ENCODE measurements around the gene RPL7A.
"Not testable (repeated sequence)": the region's sequence is repeated elsewhere in the genome, so short reads cannot be mapped to it uniquely, and the experiment has no call there.

Gene RPL7A

GRCh38 chr9:133389025-133389557, 41.1 kb downstream of the RPL7A start:
- no peak for DNase-seq (ENCODE audit: low read depth)
- no peak for TF ChIP-seq CTCF (IDR thresholded peaks at IDR 0.05; ENCODE audit: insufficient read depth, low read depth, low read length, missing control alignments)
- no peak overlapping the region for H3K4me3 ChIP-seq (ENCODE audit: low read depth, low read length)

- no peak overlapping the region for H3K4me3 ChIP-seq (ENCODE audit: low read depth, low read length)
- no peak for TF ChIP-seq CTCF (IDR thresholded peaks at IDR 0.05; ENCODE audit: insufficient read depth, low read depth, low read length, missing control alignments)
- DNase-seq (ENCODE audit: low read depth), result no peak
These were observed 41.5 kb downstream of the RPL7A start for GRCh38 chr9:133389562-133389961.

GRCh38 chr9:133390713-133391112, 42.7 kb downstream of the RPL7A start:
- TF ChIP-seq CTCF (IDR thresholded peaks at IDR 0.05; ENCODE audit: insufficient read depth, low read depth, low read length, missing control alignments), result no peak
- no peak overlapping the region for H3K4me3 ChIP-seq (ENCODE audit: low read depth, low read length)
- DNase-seq (ENCODE audit: low read depth), result no peak

GRCh38 chr9:133391449-133391848, 43.4 kb downstream of the RPL7A start:
- not testable (repeated sequence) for H3K4me3 ChIP-seq (ENCODE audit: low read depth, low read length); DNase-seq (ENCODE audit: low read depth)

- not testable (repeated sequence) for DNase-seq (ENCODE audit: low read depth); H3K4me3 ChIP-seq (ENCODE audit: low read depth, low read length)
These were observed 44.3 kb downstream of the RPL7A start for GRCh38 chr9:133392308-133392707.

DNA sequence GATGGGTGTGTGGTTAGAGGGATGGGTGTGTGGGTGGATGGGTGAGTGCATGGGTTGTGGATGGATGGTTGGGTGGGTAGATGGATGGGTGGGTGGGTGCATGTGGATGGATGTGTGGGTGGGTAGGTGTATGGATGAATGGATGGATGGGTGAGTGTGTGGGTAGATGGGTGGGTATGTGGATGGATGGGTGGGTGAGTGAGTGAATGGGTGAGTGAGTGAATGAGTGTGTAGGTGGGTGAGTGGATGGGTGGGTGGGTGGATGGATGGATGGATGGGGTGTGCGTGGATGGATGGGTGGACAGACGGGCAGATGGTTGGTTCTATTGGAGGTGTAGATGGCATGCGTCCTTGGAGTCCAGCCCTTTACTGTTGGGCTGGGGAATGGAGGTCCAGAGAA, 45.4 kb downstream of the RPL7A start:
- no peak overlapping the region for H3K4me3 ChIP-seq (ENCODE audit: low read depth, low read length)
- no peak for DNase-seq (ENCODE audit: low read depth)
- TF ChIP-seq CTCF (IDR thresholded peaks at IDR 0.05; ENCODE audit: insufficient read depth, low read depth, low read length, missing control alignments), result no peak

DNA sequence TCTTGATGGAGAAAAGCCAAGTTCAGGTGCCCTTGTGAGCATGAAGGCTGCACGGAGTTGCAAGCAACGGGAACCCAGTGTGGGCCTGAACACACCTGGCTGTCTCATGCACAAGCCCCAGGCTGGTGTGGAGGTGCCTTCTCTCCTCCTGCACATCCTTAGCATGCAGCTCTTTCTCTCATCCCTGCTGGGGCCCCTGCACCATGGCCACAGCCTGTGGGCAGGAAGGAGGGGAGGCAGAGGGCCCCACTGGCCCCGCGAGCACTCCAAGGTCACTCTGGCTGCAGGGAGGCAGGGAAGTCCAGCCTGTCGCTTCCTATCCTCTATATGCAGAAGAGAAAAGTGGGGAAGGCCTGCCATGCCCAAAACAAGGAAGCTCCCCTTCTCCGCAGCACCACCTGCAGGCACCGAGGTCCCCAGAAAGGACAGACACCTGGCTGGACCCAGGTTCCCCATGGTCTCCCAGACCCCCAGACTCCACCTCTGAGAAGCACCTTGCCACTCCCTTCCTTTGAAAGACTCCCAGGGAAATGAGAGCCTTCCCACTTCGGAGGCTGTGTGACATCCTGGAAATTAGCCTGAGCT, 46.8 kb downstream of the RPL7A start:
- DNase-seq (ENCODE audit: low read depth), result no peak
- TF ChIP-seq CTCF (IDR thresholded peaks at IDR 0.05; ENCODE audit: insufficient read depth, low read depth, low read length, missing control alignments), result no peak
- H3K4me3 ChIP-seq (ENCODE audit: low read depth, low read length), result no peak overlapping the region

DNA sequence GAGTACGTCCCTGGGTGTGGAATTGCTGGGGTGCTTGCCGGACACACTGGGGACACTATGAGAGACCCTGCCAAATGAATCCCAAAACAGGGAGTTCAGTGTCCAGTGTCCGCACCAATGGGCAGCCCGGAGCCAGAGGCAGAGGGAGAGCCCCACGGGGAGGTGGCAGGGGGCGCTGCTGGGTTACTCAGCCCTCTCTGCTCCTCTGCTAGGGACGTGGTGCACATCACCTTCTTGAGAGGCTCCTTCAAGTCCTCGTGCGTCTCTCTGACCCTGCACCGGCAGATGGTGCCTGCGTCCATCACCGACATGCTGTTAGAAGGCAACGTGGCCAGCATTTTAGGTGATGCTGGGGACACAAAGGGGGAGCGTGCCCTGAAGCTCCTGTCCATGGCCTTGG, 48.9 kb downstream of the RPL7A start:
- TF ChIP-seq CTCF (IDR thresholded peaks at IDR 0.05; ENCODE audit: insufficient read depth, low read depth, low read length, missing control alignments), result no peak
- no peak for DNase-seq (ENCODE audit: low read depth)
- H3K4me3 ChIP-seq (ENCODE audit: low read depth, low read length), result no peak overlapping the region

Data from GM12865 (cell line).